ENCODE results near the gene HNRNPAB.

GRCh38 chr5:178245389-178245788, 41.1 kb downstream of the HNRNPAB start:
- TF ChIP-seq ZNF175 (CRISPR knock-in tag; IDR thresholded peaks at IDR 0.05; ENCODE audit: low read depth) (no peak), ZNF274 (IDR thresholded peaks at IDR 0.05; ENCODE audit: borderline replicate concordance, low read depth, low read length) (no peak), ZBTB5 (IDR thresholded peaks at IDR 0.05) (no peak), TRIM24 (IDR thresholded peaks at IDR 0.05) (no peak), CTCF (IDR thresholded peaks at IDR 0.05 in 2 of 3, conservative IDR thresholded peaks at IDR 0.05 in 1 of 3; ENCODE audit: insufficient read depth in 2 of 3, low read depth in 1 of 3, low read length in 3 of 3) (no peak)

Measured in K562 (cell line).